ENCODE results near the gene BGN. TPM values are rescaled to one million over a fixed set of nuclear protein-coding genes. Genes with fewer than 3 reads are reported as not detected.

Gene BGN
- total and polyA plus RNA-seq, 12 donors: 38.7 to 202 (median 68.0) TPM

- DNase-seq (no peak), ATAC-seq (no peak)
- H3K27me3 ChIP-seq: peaks cover 0 to 70% (median 37%) of the 10 kb centered on the region in 7 donors
- no peaks in the 10 kb centered on the region for H3K4me1 ChIP-seq
- no peak within 1 kb of the TSS for H3K4me3 ChIP-seq
- no peak within 1 kb of the TSS for H3K27ac ChIP-seq
- H3K36me3 ChIP-seq: no peaks in the 10 kb centered on the region
- H3K9me3 ChIP-seq: no peaks in the 10 kb centered on the region
- WGBS, 2 donors: 0 to 1% methylated on average over 1 to 42 of the region's 50 CpGs
- no peak for TF ChIP-seq CTCF (IDR thresholded peaks at IDR 0.05)
- intact Hi-C loops (cut with DNase I): no loop called here
Observed at GRCh38 chrX:153517423-153517822, 22.6 kb downstream of the BGN start, which contains the start of gene ATP2B3. Gene ATP2B3, plus strand, starts transcription at chrX:153517642. Its CDS starts 18,606 bp downstream, at chrX:153536248.

GRCh38 chrX:153517946-153518834 lies 23.4 kb downstream of the BGN start:
- Histone ChIP-seq H3K9me3 (no peaks in the 10 kb centered on the region), H3K27me3 (peaks cover 0 to 73% (median 37%) of the 10 kb centered on the region in 7 donors), H3K36me3 (no peaks in the 10 kb centered on the region), H3K27ac (no peak overlapping the region), H3K4me1 (no peaks in the 10 kb centered on the region), H3K4me3 (no peak overlapping the region)
- no peak for TF ChIP-seq CTCF (IDR thresholded peaks at IDR 0.05)
- ATAC-seq (no peak), DNase-seq (no peak)
- intact Hi-C loops (cut with DNase I): no loop called here
- WGBS, 2 donors: 2 to 5% methylated on average over 22 to 39 of the region's 70 CpGs

GRCh38 chrX:153519569-153520286 lies 24.9 kb downstream of the BGN start:
- H3K36me3 ChIP-seq: no peaks in the 10 kb centered on the region
- ATAC-seq: no peak
- no peaks in the 10 kb centered on the region for H3K9me3 ChIP-seq
- no peak for DNase-seq
- H3K4me3 ChIP-seq: no peak overlapping the region
- intact Hi-C loops (cut with DNase I): no loop called here
- H3K27me3 ChIP-seq: peaks cover 0 to 82% (median 37%) of the 10 kb centered on the region in 7 donors
- no peak for TF ChIP-seq CTCF (IDR thresholded peaks at IDR 0.05)
- no peaks in the 10 kb centered on the region for H3K4me1 ChIP-seq
- 74% methylated on average over 21 of the region's 21 CpGs for WGBS, 2 donors
- no peak overlapping the region for H3K27ac ChIP-seq

- H3K4me1 ChIP-seq: no peaks in the 10 kb centered on the region
- no peak for ATAC-seq
- no peak overlapping the region for H3K27ac ChIP-seq
- intact Hi-C loops (cut with DNase I): no loop called here
- H3K9me3 ChIP-seq: no peaks in the 10 kb centered on the region
- H3K27me3 ChIP-seq: peaks cover 0 to 82% (median 41%) of the 10 kb centered on the region in 7 donors
- TF ChIP-seq CTCF (IDR thresholded peaks at IDR 0.05): no peak
- DNase-seq: no peak
- no peak overlapping the region for H3K4me3 ChIP-seq
- 78 to 79% methylated on average over 7 of the region's 7 CpGs for WGBS, 2 donors
- H3K36me3 ChIP-seq: no peaks in the 10 kb centered on the region
Observed at GRCh38 chrX:153520287-153520917, 25.6 kb downstream of the BGN start.
